ENCODE measurements around the gene IFIT1B.

DNA sequence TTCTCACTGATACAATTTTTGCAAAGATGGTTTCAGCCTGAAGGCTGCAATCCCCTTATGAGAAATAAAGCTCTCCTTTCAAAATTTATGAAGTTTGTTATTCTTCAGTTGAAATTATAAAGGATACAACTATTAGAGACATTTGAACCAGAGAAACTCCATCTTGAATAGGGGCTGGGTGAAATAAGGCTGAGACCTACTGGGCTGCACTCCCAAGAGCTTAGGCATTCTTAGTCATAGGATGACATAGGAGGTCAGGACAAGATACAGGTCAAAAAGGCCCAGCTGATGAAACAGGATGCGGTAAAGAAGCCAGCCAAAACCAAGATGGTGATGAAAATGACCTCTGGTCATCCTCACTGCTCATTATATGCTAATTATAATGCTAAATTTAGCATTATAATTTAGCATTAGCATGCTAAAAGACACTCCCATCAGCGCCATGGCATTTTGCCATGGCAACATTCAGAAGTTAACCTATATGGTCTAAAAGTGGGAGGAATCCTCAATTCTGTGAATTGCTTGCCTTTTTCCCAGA, 22.4 kb upstream of the IFIT1B start:
- TF ChIP-seq, protein P1, sequence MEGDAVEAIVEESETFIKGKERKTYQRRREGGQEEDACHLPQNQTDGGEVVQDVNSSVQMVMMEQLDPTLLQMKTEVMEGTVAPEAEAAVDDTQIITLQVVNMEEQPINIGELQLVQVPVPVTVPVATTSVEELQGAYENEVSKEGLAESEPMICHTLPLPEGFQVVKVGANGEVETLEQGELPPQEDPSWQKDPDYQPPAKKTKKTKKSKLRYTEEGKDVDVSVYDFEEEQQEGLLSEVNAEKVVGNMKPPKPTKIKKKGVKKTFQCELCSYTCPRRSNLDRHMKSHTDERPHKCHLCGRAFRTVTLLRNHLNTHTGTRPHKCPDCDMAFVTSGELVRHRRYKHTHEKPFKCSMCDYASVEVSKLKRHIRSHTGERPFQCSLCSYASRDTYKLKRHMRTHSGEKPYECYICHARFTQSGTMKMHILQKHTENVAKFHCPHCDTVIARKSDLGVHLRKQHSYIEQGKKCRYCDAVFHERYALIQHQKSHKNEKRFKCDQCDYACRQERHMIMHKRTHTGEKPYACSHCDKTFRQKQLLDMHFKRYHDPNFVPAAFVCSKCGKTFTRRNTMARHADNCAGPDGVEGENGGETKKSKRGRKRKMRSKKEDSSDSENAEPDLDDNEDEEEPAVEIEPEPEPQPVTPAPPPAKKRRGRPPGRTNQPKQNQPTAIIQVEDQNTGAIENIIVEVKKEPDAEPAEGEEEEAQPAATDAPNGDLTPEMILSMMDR (optimal IDR thresholded peaks at IDR 0.05 in 1 of 3, IDR thresholded peaks at IDR 0.05 in 1 of 3, conservative IDR thresholded peaks at IDR 0.05 in 1 of 3; ENCODE audit: extremely low read depth in 1 of 3, insufficient read depth in 2 of 3, low read length in 3 of 3): no peak
- TF ChIP-seq EZH2 (IDR thresholded peaks at IDR 0.05; ENCODE audit: low read length): no peak
